GM20000 (cell line): ENCODE results near the gene LILRB3.
"Not testable (repeated sequence)": the region's sequence is repeated elsewhere in the genome, so short reads cannot be mapped to it uniquely, and the experiment has no call there.

Source experiments
- DNase-seq: peaks from one replicate; pipeline ENCODE4 v3.0.0; 2012; ENCODE audit warnings: low spot score
- CTCF ChIP-seq: IDR thresholded peaks from 2 replicates; pipeline ENCODE4 v1.5.1; 2012; ENCODE audit warnings: mild to moderate bottlenecking, control low read depth; ENCODE audit errors: extremely low read depth, missing control alignments

The LILRB3 gene

GRCh38 chr19:54201980-54202379, 20.8 kb downstream of the LILRB3 start:
- no peak for TF ChIP-seq CTCF
- DNase-seq, result no peak

- TF ChIP-seq CTCF, result no peak
- no peak for DNase-seq
These were observed 21.6 kb downstream of the LILRB3 start for GRCh38 chr19:54201172-54201701.

GRCh38 chr19:54199401-54199800, 23.4 kb downstream of the LILRB3 start:
- no peak for DNase-seq
- TF ChIP-seq CTCF, result no peak

GRCh38 chr19:54197121-54197520, 25.7 kb downstream of the LILRB3 start:
- no peak for DNase-seq

GRCh38 chr19:54196536-54196935, 26.3 kb downstream of the LILRB3 start:
- no peak for DNase-seq
- TF ChIP-seq CTCF, result no peak

More at GRCh38 chr19:54197121-54197520, 25.7 kb downstream of the LILRB3 start:
- TF ChIP-seq CTCF, result no peak

GRCh38 chr19:54194463-54194862, 28.3 kb downstream of the LILRB3 start:
- DNase-seq, result not testable (repeated sequence)

- no peak for DNase-seq
- no peak for TF ChIP-seq CTCF
These were observed 29.8 kb downstream of the LILRB3 start for GRCh38 chr19:54193011-54193410.

GRCh38 chr19:54191811-54192453, 30.9 kb downstream of the LILRB3 start:
- DNase-seq, result no peak
- TF ChIP-seq CTCF, result no peak
